Measurements from ENCODE around the gene IL17C. TPM values are rescaled to one million over a fixed set of nuclear protein-coding genes. Genes with fewer than 3 reads are reported as not detected.

The IL17C gene
- total and polyA plus RNA-seq, 2 of the 8 experiments (the other 6 are each of a cell fraction or from before 2014, with no cell fraction given): 1.1 to 1.9 TPM

DNA sequence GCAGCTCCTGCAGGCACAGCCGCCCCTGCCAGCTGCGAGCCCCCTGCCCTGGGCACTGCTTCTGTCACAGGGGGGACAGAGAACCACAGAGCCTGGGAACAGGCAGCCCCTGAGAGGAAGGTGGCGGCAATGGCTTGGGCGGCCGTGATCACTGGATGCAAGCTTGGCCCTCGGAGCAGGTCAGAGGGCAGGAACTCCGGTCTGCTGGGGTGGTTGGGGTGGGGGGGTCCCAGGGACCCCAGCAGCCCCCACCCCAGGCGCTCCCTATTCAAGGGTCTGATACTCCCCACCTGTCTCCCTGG is 14.3 kb downstream of the IL17C start:
- H2BK120ac ChIP-seq (replicated peaks; ENCODE audit: low read depth, low read length): no peak overlapping the region
- H2BK12ac ChIP-seq (ENCODE audit: low read depth, low read length): no peak overlapping the region
- no peak overlapping the region for H3K14ac ChIP-seq (ENCODE audit: insufficient read length)
- CTCF ChIA-PET (ENCODE audit: partially characterized antibody): interaction anchor here (1.2 kb wide), 1 partner anchor 83 kb away, joined by 3 read pairs; no protein-coding TSS in a partner anchor
- no peak overlapping the region for H2BK20ac ChIP-seq (ENCODE audit: low read length)
- H3K23me2 ChIP-seq (ENCODE audit: low read depth, low read length): peaks cover 10% of the 10 kb centered on the region; the same call in 1 of the 2 replicates
- H3K23ac ChIP-seq (ENCODE audit: insufficient read length): no peak overlapping the region
- H4K20me1 ChIP-seq (replicated peaks in 1 of 2; ENCODE audit: control insufficient read depth in 1 of 2, insufficient read depth in 2 of 2, low read length in 2 of 2): peaks cover 0 to 33% of the 10 kb centered on the region in 2 experiments
- no peak overlapping the region for H3K9ac ChIP-seq (replicated peaks in 1 of 4; ENCODE audit: extremely low read depth in 1 of 4, low read depth in 3 of 4, low read length in 3 of 4)
- FAIRE-seq (no peak), DNase-seq (ENCODE audit: low read depth in 1 of 2, low spot score in 2 of 2) (no peak)
- H3K36me3 ChIP-seq (ENCODE audit: control insufficient read depth in 2 of 4, insufficient read depth in 4 of 4, low read length in 3 of 4): peaks cover 3 to 29% (median 4%) of the 10 kb centered on the region in 4 experiments; a peak in 7 of 8 replicates
- no peak overlapping the region for H2BK5ac ChIP-seq (ENCODE audit: low read depth, low read length)
- no peaks in the 10 kb centered on the region for H3K9me3 ChIP-seq (ENCODE audit: insufficient read depth in 2 of 2, low read depth in 1 of 2, low read length in 1 of 2)
- H3K79me2 ChIP-seq (ENCODE audit: control insufficient read depth in 1 of 2, insufficient read depth in 2 of 2, low read length in 2 of 2): no peaks in the 10 kb centered on the region; a peak in 1 of 4 replicates
- no peak overlapping the region for H4K5ac ChIP-seq (ENCODE audit: insufficient read length, low read depth, low read length)
- H3K18ac ChIP-seq (ENCODE audit: extremely low read depth, low read length): no peak overlapping the region
- no peaks in the 10 kb centered on the region for H3K27me3 ChIP-seq (replicated peaks in 1 of 4; ENCODE audit: control insufficient read depth in 3 of 4, extremely low read depth in 1 of 4, insufficient read depth in 3 of 4, low read length in 3 of 4)
- no peak overlapping the region for H2AK5ac ChIP-seq (ENCODE audit: low read depth, low read length)
- peaks cover 6% of the 10 kb centered on the region for H3K79me1 ChIP-seq (ENCODE audit: low read depth, low read length)
- no peak overlapping the region for H3K56ac ChIP-seq (replicated peaks; ENCODE audit: insufficient read length, low read depth, low read length)
- TF ChIP-seq SRF (IDR thresholded peaks at IDR 0.05; ENCODE audit: low read depth, low read length): no peak
- POLR2A ChIA-PET (ENCODE audit: partially characterized antibody): interaction anchor here (1.7 to 3.7 kb wide), 2 partner anchors 11 kb away, joined by 5 to 19 read pairs; partner anchors contain the start of gene MVD
- 91% methylated on average over 7 of the region's 8 CpGs; no CpG with 5 or more reads in 1 of the 2 experiments for WGBS, 2 experiments (ENCODE audit: extremely low coverage in 1 of 2, insufficient coverage in 1 of 2, insufficient read length in 1 of 2, insufficient replicate concordance in 2 of 2, low coverage in 1 of 2, low lambda C conversion rate in 2 of 2, missing lambda C conversion rate in 1 of 2)
- no peak overlapping the region for H4K8ac ChIP-seq (ENCODE audit: extremely low read depth, insufficient read depth, low read length)
- H3K4ac ChIP-seq (replicated peaks; ENCODE audit: insufficient read length, low read depth, low read length): no peak overlapping the region
- no peak overlapping the region for H3K27ac ChIP-seq (ENCODE audit: low read depth, low read length)
- H3K4me1 ChIP-seq (replicated peaks in 1 of 4; ENCODE audit: control insufficient read depth in 3 of 4, insufficient read depth in 4 of 4, low read length in 3 of 4): peaks cover 0 to 11% (median 7%) of the 10 kb centered on the region in 4 experiments; a peak in 5 of 7 replicates
- H4K91ac ChIP-seq (replicated peaks; ENCODE audit: insufficient read length, low read length): no peak overlapping the region
- no peak overlapping the region for H3K4me2 ChIP-seq (ENCODE audit: insufficient read depth in 1 of 2, low read depth in 2 of 2, low read length in 2 of 2)
- H2AFZ ChIP-seq (ENCODE audit: low read length): no peak overlapping the region
- no peak overlapping the region for H3K4me3 ChIP-seq (ENCODE audit: extremely low read depth in 1 of 4, insufficient read depth in 2 of 4, low read depth in 3 of 4, low read length in 4 of 4)
- no peak overlapping the region for H2BK15ac ChIP-seq (ENCODE audit: low read length)

Measured in H1 (cell line).